Common myeloid progenitor, CD34-positive (primary cell): ENCODE results near the gene CST11.

ENCODE experiments used
- CTCF ChIA-PET: fragments of 350-600 bp; sonication (Branson Sonifier 250); formaldehyde crosslinking; loops from one replicate; lab custom pipeline; 2021; ENCODE audit warnings: antibody characterized with exemption; lab: Charles Lee
- POLR2A ChIA-PET: fragments of 350-600 bp; sonication (Branson Sonifier 250); formaldehyde crosslinking; loops from one replicate; lab custom pipeline; 2021; ENCODE audit warnings: antibody characterized with exemption; lab: Charles Lee
- DNase-seq, 3 donors: peaks; one replicate each; pipeline versions ENCODE4 v3.0.0 to v3.0.0-alpha.2; 2013
- H3K27ac ChIP-seq, 2 experiments: 1 replicate in 1 of 2; 2 replicates in 1 of 2; pipeline ENCODE4 v1.7.0; 2013; ENCODE audit warnings: inconsistent platforms in 2 of 2, low read length in 2 of 2, mild to moderate bottlenecking in 2 of 2, low read depth in 1 of 2, moderate library complexity in 1 of 2; ENCODE audit not compliant: severe bottlenecking in 2 of 2, insufficient read depth in 1 of 2, poor library complexity in 1 of 2
- H3K27me3 ChIP-seq, 5 experiments: replicated peaks in 2 of 5; 1 replicate in 3 of 5; 2 replicates in 2 of 5; pipeline versions ENCODE4 v1.6.1 to v1.7.0; 2013; ENCODE audit warnings: low read length in 4 of 5, mild to moderate bottlenecking in 2 of 5, moderate library complexity in 2 of 5, inconsistent platforms in 1 of 5; ENCODE audit not compliant: insufficient read depth in 5 of 5, control insufficient read depth in 4 of 5
- H3K36me3 ChIP-seq, 4 experiments: 1 replicate in 2 of 4; 2 replicates in 2 of 4; pipeline versions ENCODE4 v1.6.1 to v1.7.0; 2013; ENCODE audit warnings: low read length in 3 of 4, control low read depth in 1 of 4, mild to moderate bottlenecking in 1 of 4; ENCODE audit not compliant: control insufficient read depth in 4 of 4, insufficient read depth in 4 of 4
- H3K4me1 ChIP-seq, 4 experiments: 1 replicate in 3 of 4; 2 replicates in 1 of 4; pipeline versions ENCODE4 v1.6.1 to v1.7.1; 2013; ENCODE audit warnings: low read length in 3 of 4, mild to moderate bottlenecking in 3 of 4, control low read depth in 1 of 4, inconsistent platforms in 1 of 4, moderate library complexity in 1 of 4; ENCODE audit not compliant: control insufficient read depth in 4 of 4, insufficient read depth in 4 of 4; ENCODE audit errors: control extremely low read depth in 1 of 4
- H3K4me3 ChIP-seq, 7 experiments: 1 replicate in 4 of 7; 2 replicates in 3 of 7; pipeline versions ENCODE4 v1.5.1 to v1.7.0; 2013; ENCODE audit warnings: mild to moderate bottlenecking in 7 of 7, low read length in 6 of 7, moderate library complexity in 6 of 7, inconsistent platforms in 2 of 7, low read depth in 2 of 7, control low read depth in 1 of 7; ENCODE audit not compliant: insufficient read depth in 4 of 7, control insufficient read depth in 1 of 7; ENCODE audit errors: extremely low read depth in 1 of 7
- H3K9me3 ChIP-seq, 5 experiments: 1 replicate in 4 of 5; 2 replicates in 1 of 5; pipeline versions ENCODE4 v1.6.1 to v1.7.1; 2013; ENCODE audit warnings: low read length in 4 of 5, mild to moderate bottlenecking in 2 of 5, inconsistent platforms in 1 of 5, low read depth in 1 of 5, moderate library complexity in 1 of 5; ENCODE audit not compliant: control insufficient read depth in 4 of 5, insufficient read depth in 2 of 5; ENCODE audit errors: control extremely low read depth in 1 of 5
- WGBS: methylation state at CpG from one replicate; pipeline ENCODE4 v1.1.5; 2013; ENCODE audit not compliant: insufficient coverage; 5-methylcytosine and 5-hydroxymethylcytosine counted together

Gene CST11

DNA sequence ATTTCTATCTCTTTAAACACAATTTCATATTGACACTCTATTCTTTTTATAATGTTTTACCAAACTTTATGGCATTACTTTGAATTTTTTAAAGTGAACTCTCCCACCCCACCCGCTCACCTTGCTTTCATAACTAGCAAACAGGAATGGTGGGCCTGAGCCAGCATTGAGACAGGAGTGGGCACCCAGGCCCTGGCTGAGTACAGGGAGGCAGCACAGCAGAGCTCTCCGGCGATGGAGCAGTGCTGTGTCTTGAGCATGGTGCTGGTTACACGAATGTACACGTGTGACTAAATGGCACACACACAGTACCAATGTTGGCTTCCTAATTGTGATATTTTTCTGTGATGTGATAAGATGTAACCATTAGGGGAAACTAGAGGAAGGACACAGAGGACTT, 4.5 kb downstream of the CST11 start:
- WGBS: 100% methylated on average over 1 of the region's 5 CpGs
- ChIA-PET CTCF (interaction anchor here (0.6 to 2.3 kb wide), 2 partner anchors 11 to 31 kb away, joined by 3 to 5 read pairs; no protein-coding TSS in a partner anchor), POLR2A (no interaction called here)
- H3K27ac ChIP-seq: no peak overlapping the region
- peaks cover 0 to 9% (median 4%) of the 10 kb centered on the region in 4 experiments for H3K4me1 ChIP-seq
- DNase-seq: no peak
- no peaks in the 10 kb centered on the region for H3K9me3 ChIP-seq
- H3K4me3 ChIP-seq: no peak overlapping the region
- H3K36me3 ChIP-seq: no peaks in the 10 kb centered on the region
- H3K27me3 ChIP-seq: no peaks in the 10 kb centered on the region

DNA sequence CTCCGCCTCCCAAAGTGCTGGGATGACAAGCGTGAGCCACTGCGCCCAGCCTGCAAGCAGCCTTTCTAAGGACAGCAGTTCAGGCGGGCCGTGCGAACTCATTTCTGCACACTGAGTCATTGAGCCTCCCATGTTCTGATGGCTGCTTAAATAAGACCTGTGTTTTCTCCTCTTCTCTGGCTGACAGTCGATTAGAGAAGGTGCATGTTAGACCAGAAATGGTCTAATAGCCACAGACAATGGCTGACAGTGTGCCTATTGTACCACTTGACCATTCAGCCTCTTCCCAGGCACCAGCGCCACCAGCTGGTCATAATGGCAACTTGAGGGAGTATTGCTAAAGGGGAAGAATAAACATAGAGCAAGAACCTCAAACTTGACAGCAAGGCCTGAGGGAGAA, 6.2 kb downstream of the CST11 start:
- H3K36me3 ChIP-seq: no peaks in the 10 kb centered on the region
- H3K4me3 ChIP-seq: no peak overlapping the region
- ChIA-PET POLR2A (no interaction called here), CTCF (interaction anchor here (1.2 to 8.8 kb wide), 6 partner anchors 9 to 163 kb away, joined by 4 to 118 read pairs (median 4); partner anchors contain the start of gene NXT1)
- H3K4me1 ChIP-seq: peaks cover 0 to 9% (median 4%) of the 10 kb centered on the region in 4 experiments
- H3K27ac ChIP-seq: no peak overlapping the region
- WGBS: 88% methylated on average over 7 of the region's 8 CpGs
- no peak for DNase-seq
- H3K27me3 ChIP-seq: no peaks in the 10 kb centered on the region
- H3K9me3 ChIP-seq: no peaks in the 10 kb centered on the region

DNA sequence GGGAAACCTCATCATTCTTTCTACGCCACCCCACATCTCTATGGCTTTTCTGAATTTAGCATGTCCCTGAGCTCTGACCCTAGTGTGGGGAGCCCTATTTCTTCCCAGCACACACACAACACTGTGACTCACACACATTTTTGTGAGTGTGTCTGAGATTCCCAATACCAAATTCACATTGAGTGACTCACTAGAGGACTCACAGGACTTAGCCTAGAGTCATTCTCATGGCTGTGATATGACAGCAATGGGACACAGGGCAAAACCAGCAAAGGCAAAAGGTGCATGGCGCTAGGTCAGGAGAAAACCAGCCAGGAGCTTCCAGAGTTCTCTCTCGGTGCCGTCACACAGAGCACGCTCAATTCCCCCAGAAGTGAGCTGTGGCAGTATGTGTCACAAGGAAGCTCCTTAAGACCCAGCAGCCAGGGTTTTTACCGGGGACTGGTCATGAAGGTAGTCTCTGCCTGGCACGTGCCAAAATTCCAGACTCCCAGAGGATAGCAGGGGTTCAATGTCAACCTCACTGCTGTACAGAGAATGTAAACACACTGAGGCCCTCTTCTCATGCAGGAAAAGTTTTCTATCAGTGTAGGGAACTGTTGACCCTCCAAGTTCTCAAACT, 7.0 kb downstream of the CST11 start:
- no peaks in the 10 kb centered on the region for H3K36me3 ChIP-seq
- H3K4me3 ChIP-seq: no peak overlapping the region
- no peak for DNase-seq
- no peaks in the 10 kb centered on the region for H3K9me3 ChIP-seq
- H3K4me1 ChIP-seq: peaks cover 0 to 9% (median 4%) of the 10 kb centered on the region in 4 experiments
- CTCF ChIA-PET: interaction anchor here (0.6 to 8.8 kb wide), 9 partner anchors 10 to 1310 kb away, joined by 3 to 118 read pairs (median 5); no protein-coding TSS in a partner anchor
- H3K27ac ChIP-seq: no peak overlapping the region
- POLR2A ChIA-PET: no interaction called here
- 100% methylated on average over 7 of the region's 7 CpGs for WGBS
- no peaks in the 10 kb centered on the region for H3K27me3 ChIP-seq

DNA sequence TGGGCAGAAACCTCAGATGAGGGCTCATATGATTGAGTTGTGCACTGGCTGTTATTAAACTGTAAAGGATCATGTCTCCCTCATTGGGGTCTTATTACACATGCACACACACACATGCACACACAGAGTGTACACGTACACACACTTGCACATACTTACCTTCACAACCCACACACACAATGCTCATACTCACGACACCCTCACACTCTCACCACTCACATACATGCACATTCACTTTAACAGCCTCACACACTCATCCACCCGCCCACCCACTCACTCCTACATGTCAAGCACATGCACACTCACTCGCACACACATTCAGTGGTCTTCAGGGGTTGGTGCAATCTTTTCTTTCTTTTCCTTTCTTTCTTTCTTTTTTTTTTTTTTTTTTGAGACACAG, 7.8 kb downstream of the CST11 start:
- peaks cover 0 to 9% (median 4%) of the 10 kb centered on the region in 4 experiments for H3K4me1 ChIP-seq
- 100% methylated on average over 4 of the region's 4 CpGs for whole genome bisulfite sequencing
- no peak overlapping the region for H3K4me3 ChIP-seq
- CTCF ChIA-PET: interaction anchor here (0.6 to 8.8 kb wide), 6 partner anchors 9 to 1309 kb away, joined by 3 to 118 read pairs (median 6); no protein-coding TSS in a partner anchor
- POLR2A ChIA-PET: no interaction called here
- H3K9me3 ChIP-seq: no peaks in the 10 kb centered on the region
- H3K27ac ChIP-seq: no peak overlapping the region
- H3K27me3 ChIP-seq: no peaks in the 10 kb centered on the region
- no peaks in the 10 kb centered on the region for H3K36me3 ChIP-seq
- DNase-seq: no peak

DNA sequence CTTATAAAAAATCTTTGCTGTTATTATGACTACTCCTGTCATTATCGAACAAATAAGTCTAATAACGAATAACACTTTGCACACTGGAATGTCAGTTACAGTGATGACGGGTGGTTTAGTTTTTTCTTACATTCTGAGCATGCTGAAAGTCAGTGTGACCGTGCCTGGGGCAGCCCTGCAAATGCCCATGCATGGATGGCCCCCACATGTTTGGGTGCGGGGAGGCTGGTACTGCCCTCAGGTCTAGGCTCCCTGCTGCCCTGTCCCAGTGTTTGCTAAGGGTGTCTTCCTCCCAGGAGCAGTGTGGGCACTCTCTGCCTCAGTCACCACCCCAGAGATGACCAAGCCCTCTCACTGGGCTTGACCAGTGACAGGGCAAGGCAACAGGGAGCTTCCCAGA, 10.2 kb downstream of the CST11 start:
- H3K4me1 ChIP-seq: no peaks in the 10 kb centered on the region
- ChIA-PET POLR2A (no interaction called here), CTCF (interaction anchor here (0.6 to 8.8 kb wide), 20 partner anchors 9 to 226 kb away, joined by 3 to 118 read pairs (median 4); partner anchors contain the start of genes CST11, CST8 and NAPB)
- no peaks in the 10 kb centered on the region for H3K9me3 ChIP-seq
- H3K27ac ChIP-seq: no peak overlapping the region
- H3K36me3 ChIP-seq: no peaks in the 10 kb centered on the region
- 97% methylated on average over 4 of the region's 5 CpGs for WGBS
- DNase-seq: no peak
- no peaks in the 10 kb centered on the region for H3K27me3 ChIP-seq
- H3K4me3 ChIP-seq: no peak overlapping the region

DNA sequence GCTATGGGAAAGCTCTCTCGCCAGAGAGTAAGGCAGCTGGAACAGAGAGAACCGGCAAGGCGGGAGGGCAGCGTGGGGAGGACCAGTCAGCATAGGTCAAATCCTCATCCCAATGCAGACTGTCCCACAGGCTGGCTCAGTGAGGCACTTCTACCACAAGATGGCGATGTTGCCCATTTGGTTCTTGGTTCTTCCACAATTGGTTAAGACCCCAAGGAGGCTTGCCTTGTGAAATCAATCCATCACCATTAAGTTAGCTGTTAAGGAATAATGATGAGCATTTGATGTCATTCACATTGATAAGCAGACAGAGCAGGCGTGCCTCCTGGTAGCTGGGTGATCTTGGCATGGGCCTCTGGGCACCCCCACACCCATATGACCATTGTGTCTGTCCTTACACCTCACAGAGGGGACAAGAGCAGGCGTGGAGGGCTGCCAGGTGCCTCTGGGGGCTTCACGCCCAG, 10.8 kb downstream of the CST11 start:
- 20% methylated on average over 8 of the region's 8 CpGs for WGBS
- POLR2A ChIA-PET: no interaction called here

DNA sequence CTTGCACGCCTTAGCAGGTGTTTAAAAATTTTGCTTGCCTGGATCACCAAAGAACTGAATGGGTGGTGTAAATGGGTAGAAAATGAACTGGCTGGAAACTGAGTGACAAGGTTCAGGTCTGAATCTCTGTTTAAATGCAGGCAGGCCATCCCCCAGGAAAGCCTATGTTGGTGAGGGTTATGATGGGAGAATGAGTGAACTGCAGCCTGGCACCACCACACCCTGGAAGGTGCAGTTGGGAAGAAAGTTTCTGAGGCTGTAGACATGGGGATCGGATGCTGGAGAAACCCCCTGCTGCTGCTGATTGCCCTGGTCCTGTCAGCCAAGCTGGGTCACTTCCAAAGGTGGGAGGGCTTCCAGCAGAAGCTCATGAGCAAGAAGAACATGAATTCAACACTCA, 12.7 kb downstream of the CST11 start:
- Histone ChIP-seq H3K27me3 (no peaks in the 10 kb centered on the region), H3K4me1 (peaks cover 0 to 4% (median 2%) of the 10 kb centered on the region in 4 experiments), H3K27ac (no peak overlapping the region), H3K9me3 (no peaks in the 10 kb centered on the region), H3K36me3 (no peaks in the 10 kb centered on the region), H3K4me3 (no peak overlapping the region)
- ChIA-PET POLR2A (no interaction called here), CTCF (interaction anchor here (1.2 to 8.8 kb wide), 5 partner anchors 18 to 169 kb away, joined by 4 to 118 read pairs (median 6); partner anchors contain the start of gene NAPB)
- 100% methylated on average over 2 of the region's 2 CpGs for WGBS
- DNase-seq: no peak

More for the DNA sequence above, 10.8 kb downstream of the CST11 start:
- Histone ChIP-seq H3K36me3 (no peaks in the 10 kb centered on the region), H3K4me1 (no peaks in the 10 kb centered on the region), H3K27ac (no peak overlapping the region), H3K27me3 (no peaks in the 10 kb centered on the region), H3K9me3 (no peaks in the 10 kb centered on the region), H3K4me3 (no peak overlapping the region)
- CTCF ChIA-PET: interaction anchor here (0.6 to 8.8 kb wide), 19 partner anchors 8 to 227 kb away, joined by 3 to 118 read pairs (median 4); partner anchors contain the start of genes CST11, CST8 and NAPB
- peak; percentile 75 to 85 (median 78) for DNase-seq
